ENCODE results near the gene CRELD1.

The CRELD1 gene

GRCh38 chr3:9969632-9970019 lies 36.0 kb downstream of the CRELD1 start:
- CTCF ChIA-PET: interaction anchor here (0.5 kb wide), 1 partner anchor 37 kb away, joined by 3 read pairs; no protein-coding TSS in a partner anchor
- DNase-seq (ENCODE audit: extremely low spot score): no peak
- TF ChIP-seq NFRKB (IDR thresholded peaks at IDR 0.05) (no peak), BHLHE40 (IDR thresholded peaks at IDR 0.05; ENCODE audit: borderline replicate concordance) (no peak), ZNF384 (IDR thresholded peaks at IDR 0.05) (no peak), ELF4 (IDR thresholded peaks at IDR 0.05) (no peak), L3MBTL2 (conservative IDR thresholded peaks at IDR 0.05) (no peak), FOXA1 (IDR thresholded peaks at IDR 0.05) (no peak), TARDBP (IDR thresholded peaks at IDR 0.05) (no peak)
- POLR2A ChIA-PET: no interaction called here

DNA sequence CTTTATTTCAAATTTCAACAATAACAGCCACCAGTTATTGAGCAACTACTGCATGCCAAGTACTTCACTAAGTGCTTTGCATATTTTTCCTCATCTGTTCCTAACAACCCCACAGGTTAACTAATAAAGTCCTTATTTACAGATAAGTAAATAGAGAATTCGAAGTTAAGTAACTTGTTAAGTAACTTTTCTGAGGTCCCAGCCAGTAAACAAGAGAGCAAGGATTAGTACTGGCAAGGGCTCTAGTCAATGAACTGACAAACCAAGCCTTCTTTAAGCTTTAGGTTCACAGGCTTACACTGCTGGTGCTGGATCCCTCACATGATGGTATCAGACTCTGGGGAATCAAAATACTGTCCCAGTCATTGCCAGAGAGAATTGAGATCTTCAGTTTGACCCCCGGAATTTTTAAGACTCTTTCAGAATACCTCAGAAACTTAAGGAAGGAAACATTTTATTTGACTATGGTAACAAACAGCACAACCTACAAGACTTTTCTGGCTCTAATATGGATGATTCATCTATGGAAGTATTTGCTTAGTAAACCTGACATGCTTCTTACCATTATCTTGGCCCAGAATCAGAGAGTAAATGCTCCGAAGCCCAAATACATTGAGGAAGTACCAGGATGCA lies 36.5 kb downstream of the CRELD1 start:
- POLR2A ChIA-PET: no interaction called here
- CTCF ChIA-PET: interaction anchor here (0.5 kb wide), 1 partner anchor 37 kb away, joined by 3 read pairs; no protein-coding TSS in a partner anchor
- no peak for TF ChIP-seq FOXA1 (IDR thresholded peaks at IDR 0.05)
- TF ChIP-seq ELF4 (IDR thresholded peaks at IDR 0.05): no peak
- no peak for TF ChIP-seq FOXK2 (IDR thresholded peaks at IDR 0.05)
- no peak for TF ChIP-seq HDGF (IDR thresholded peaks at IDR 0.05; ENCODE audit: borderline replicate concordance)
- no peak for TF ChIP-seq NFRKB (IDR thresholded peaks at IDR 0.05)
- no peak for TF ChIP-seq ARNT (IDR thresholded peaks at IDR 0.05)
- TF ChIP-seq FOXM1 (IDR thresholded peaks at IDR 0.05; ENCODE audit: borderline replicate concordance): no peak
- no peak for DNase-seq (ENCODE audit: extremely low spot score)

GRCh38 chr3:9976721-9977709 lies 43.4 kb downstream of the CRELD1 start:
- ChIA-PET POLR2A (interaction anchor here (1.5 to 1.9 kb wide), 2 partner anchors 10 to 31 kb away, joined by 10 to 13 read pairs; partner anchors contain the start of gene EMC3), CTCF (interaction anchor here (0.7 to 1.4 kb wide), 5 partner anchors 13 to 896 kb away, joined by 3 to 15 read pairs (median 7); no protein-coding TSS in a partner anchor)
- DNase-seq (ENCODE audit: extremely low spot score): peak; percentile 52
- TF ChIP-seq SUZ12 (IDR thresholded peaks at IDR 0.05) (no peak), PKNOX1 (IDR thresholded peaks at IDR 0.05) (peak; percentile 71), ZNF384 (IDR thresholded peaks at IDR 0.05) (peak; percentile 59; the same call in 1 of the 2 replicates), ARNT (IDR thresholded peaks at IDR 0.05) (no peak)

GRCh38 chr3:9978710-9979305 lies 45.2 kb downstream of the CRELD1 start:
- CTCF ChIA-PET: no interaction called here
- no peak for DNase-seq (ENCODE audit: extremely low spot score)
- POLR2A ChIA-PET: no interaction called here
- TF ChIP-seq FOXM1 (IDR thresholded peaks at IDR 0.05; ENCODE audit: borderline replicate concordance) (no peak), SUZ12 (IDR thresholded peaks at IDR 0.05) (no peak), FOXA1 (IDR thresholded peaks at IDR 0.05) (no peak), PKNOX1 (IDR thresholded peaks at IDR 0.05) (no peak), SP1 (IDR thresholded peaks at IDR 0.05) (no peak), ELF4 (IDR thresholded peaks at IDR 0.05) (no peak)

GRCh38 chr3:9980251-9980650 lies 46.6 kb downstream of the CRELD1 start:
- TF ChIP-seq ELF4 (IDR thresholded peaks at IDR 0.05) (no peak), FOXA1 (IDR thresholded peaks at IDR 0.05) (no peak), LEF1 (IDR thresholded peaks at IDR 0.05; ENCODE audit: borderline replicate concordance) (no peak), FOXM1 (IDR thresholded peaks at IDR 0.05; ENCODE audit: borderline replicate concordance) (no peak), PKNOX1 (IDR thresholded peaks at IDR 0.05) (no peak), TARDBP (IDR thresholded peaks at IDR 0.05) (no peak)
- no peak for DNase-seq (ENCODE audit: extremely low spot score)
- ChIA-PET CTCF (no interaction called here), POLR2A (no interaction called here)

- no peak for DNase-seq (ENCODE audit: extremely low spot score)
- ChIA-PET POLR2A (interaction anchor here (0.8 to 2.3 kb wide), 5 partner anchors 9 to 40 kb away, joined by 3 to 10 read pairs (median 5); partner anchors contain the start of gene FANCD2), CTCF (no interaction called here)
- no peak for TF ChIP-seq ZNF384 (IDR thresholded peaks at IDR 0.05)
- no peak for TF ChIP-seq FOXK2 (IDR thresholded peaks at IDR 0.05)
Observed at GRCh38 chr3:9986230-9986725, 52.6 kb downstream of the CRELD1 start.

Data from HEK293T (cell line).